HFF-Myc (cell line): Measurements from ENCODE around the gene SLC18A3.

Experiments used
- DNase-seq: peaks from one replicate; pipeline ENCODE4 v3.0.0-alpha.2; 2011; ENCODE audit warnings: low read depth; ENCODE audit errors: extremely low read depth
- H3K4me3 ChIP-seq: replicated peaks from 2 replicates; pipeline ENCODE4 v1.5.1; 2011; ENCODE audit warnings: low read depth, mild to moderate bottlenecking, control low read depth, low read length
- CTCF ChIP-seq: IDR thresholded peaks from 2 replicates; pipeline ENCODE4 v1.5.1; 2012; ENCODE audit warnings: mild to moderate bottlenecking, low read depth, low read length, control low read depth; ENCODE audit errors: missing control alignments

The SLC18A3 gene

GRCh38 chr10:49620286-49620810, 10.2 kb downstream of the SLC18A3 start:
- H3K4me3 ChIP-seq, result no peak overlapping the region

DNA sequence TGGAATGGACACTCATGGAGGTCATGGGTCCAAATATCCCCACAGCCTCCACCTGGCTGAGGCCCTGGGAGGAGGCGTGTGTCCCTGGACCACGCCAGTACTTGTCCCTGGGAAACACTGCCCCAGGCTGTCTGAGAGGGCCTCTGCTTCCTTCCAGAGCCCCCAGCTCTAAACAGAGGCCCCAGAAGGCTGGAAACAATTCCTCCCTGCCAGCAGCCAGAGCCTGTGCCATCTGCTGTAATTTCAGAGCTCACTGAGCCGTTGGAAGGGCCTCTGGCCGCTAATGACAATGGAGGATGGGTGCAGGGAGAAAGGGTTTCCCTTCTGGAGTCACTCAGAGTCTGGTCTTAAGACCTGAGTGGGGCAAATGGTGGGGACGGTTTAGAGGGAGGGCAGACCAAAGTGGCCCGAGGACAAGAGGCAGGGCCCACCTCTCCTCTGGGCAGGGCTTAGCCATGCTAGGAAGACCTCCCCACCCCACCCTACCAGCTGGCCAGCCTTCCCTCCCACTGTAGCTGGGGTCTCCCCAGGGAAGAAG, 10.8 kb downstream of the SLC18A3 start:
- no peak for DNase-seq
- no peak for TF ChIP-seq CTCF
- H3K4me3 ChIP-seq, result no peak overlapping the region

More at GRCh38 chr10:49620286-49620810, 10.2 kb downstream of the SLC18A3 start:
- no peak for TF ChIP-seq CTCF
- DNase-seq, result no peak

DNA sequence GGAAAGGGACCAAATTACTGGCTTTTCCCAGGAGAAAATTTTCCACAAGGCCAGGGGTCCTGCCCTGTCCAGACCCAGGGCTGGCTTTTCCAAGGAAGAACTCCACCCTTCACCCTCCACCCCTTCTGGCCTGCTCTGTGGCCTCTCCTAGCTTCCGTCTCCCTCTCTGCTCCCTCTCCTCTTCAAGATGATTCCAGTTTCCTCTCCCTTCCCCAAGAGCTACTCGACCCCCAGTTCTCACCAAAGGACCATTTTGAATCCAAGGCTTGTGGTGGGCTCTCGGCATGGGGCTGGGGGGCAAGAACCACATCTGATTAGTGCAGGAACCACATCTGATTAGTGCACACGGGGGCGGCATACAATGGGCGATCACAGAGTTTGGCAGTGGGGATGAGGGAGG, 11.5 kb downstream of the SLC18A3 start:
- no peak for TF ChIP-seq CTCF
- no peak overlapping the region for H3K4me3 ChIP-seq
- DNase-seq, result no peak

GRCh38 chr10:49622426-49623425, 12.6 kb downstream of the SLC18A3 start:
- no peak for TF ChIP-seq CTCF
- H3K4me3 ChIP-seq, result no peak overlapping the region

GRCh38 chr10:49624629-49625028, 14.5 kb downstream of the SLC18A3 start:
- no peak for DNase-seq
- no peak overlapping the region for H3K4me3 ChIP-seq
- TF ChIP-seq CTCF, result no peak

More at GRCh38 chr10:49622426-49623425, 12.6 kb downstream of the SLC18A3 start:
- DNase-seq, result no peak

DNA sequence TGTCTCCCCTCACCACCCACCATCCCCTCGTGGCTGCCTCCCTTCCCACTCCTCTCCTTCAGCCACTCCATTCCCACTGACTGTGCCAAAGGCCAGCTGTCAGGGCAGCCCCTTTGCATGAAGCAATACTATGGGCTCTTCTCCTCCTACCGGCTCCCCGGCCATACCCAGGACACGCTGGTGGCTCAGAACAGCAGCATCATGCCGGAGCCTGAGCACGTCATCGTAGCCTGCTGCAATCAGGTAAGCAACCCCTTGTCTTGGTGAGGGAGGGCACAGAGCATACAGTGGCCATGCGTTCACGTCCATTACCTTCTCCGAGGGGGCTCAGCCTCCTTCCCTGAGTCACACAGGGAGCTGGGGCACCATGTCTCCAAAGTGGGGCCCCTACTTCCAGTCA, 15.3 kb downstream of the SLC18A3 start:
- DNase-seq, result no peak
- no peak overlapping the region for H3K4me3 ChIP-seq
- no peak for TF ChIP-seq CTCF
